ENCODE results near the gene COX6A1.

GRCh38 chr12:120463712-120464111 lies 25.8 kb downstream of the COX6A1 start:
- no peak for TF ChIP-seq CTCF (IDR thresholded peaks at IDR 0.05)
- TF ChIP-seq EZH2 (IDR thresholded peaks at IDR 0.05; ENCODE audit: borderline replicate concordance, insufficient read depth, low read depth, low read length, poor library complexity, severe bottlenecking) = no peak

Data from B cell (primary cell).